ENCODE measurements around the gene ETV4. TPM values are rescaled to one million over a fixed set of nuclear protein-coding genes. Genes with fewer than 3 reads are reported as not detected.
"Not testable (repeated sequence)": the region's sequence is repeated elsewhere in the genome, so short reads cannot be mapped to it uniquely, and the experiment has no call there.

ETV4 gene
- total RNA-seq, 1 experiment from 2014 or later = 75.9 TPM

- peak; percentile 79 for DNase-seq (ENCODE audit: low read depth)
These were observed 28.3 kb downstream of the ETV4 start for GRCh38 chr17:43517615-43518386.

- no peak for DNase-seq (ENCODE audit: low read depth)
These were observed 29.0 kb downstream of the ETV4 start for GRCh38 chr17:43517161-43517560.

- DNase-seq (ENCODE audit: low read depth) = no peak
These were observed 30.5 kb downstream of the ETV4 start for GRCh38 chr17:43515656-43516055.

GRCh38 chr17:43511199-43511598 lies 34.9 kb downstream of the ETV4 start:
- DNase-seq (ENCODE audit: low read depth) = not testable (repeated sequence)

- DNase-seq (ENCODE audit: low read depth) = not testable (repeated sequence)
These were observed 36.7 kb downstream of the ETV4 start for GRCh38 chr17:43509440-43509839.

GRCh38 chr17:43490621-43491020 lies 55.5 kb downstream of the ETV4 start:
- DNase-seq (ENCODE audit: low read depth) = no peak

- peak; percentile 99 for DNase-seq (ENCODE audit: low read depth)
These were observed 62.2 kb downstream of the ETV4 start, which contains the start of gene DHX8 for GRCh38 chr17:43483674-43484551. DHX8 (plus strand) TSS chr17:43483975; CDS start chr17:43484038, 63 bp downstream.

- DNase-seq (ENCODE audit: low read depth) = no peak
These were observed 63.8 kb downstream of the ETV4 start for GRCh38 chr17:43482103-43483012.

- no peak for DNase-seq (ENCODE audit: low read depth)
These were observed 66.2 kb downstream of the ETV4 start for GRCh38 chr17:43479948-43480347.

Other genes with a start within 250 kb of the ETV4 start
- gene ARL4D, start 147.3 kb downstream of the ETV4 start, total RNA-seq (2014; rRNA removed; shearing (Covaris generic)) = 5.7 and 8.9 TPM in 2 replicates
- gene DHX8, start 62.4 kb downstream of the ETV4 start, total RNA-seq (2014; rRNA removed; shearing (Covaris generic)) = 49.2 and 58.9 TPM in 2 replicates
- not detected in 2 replicates for gene MEOX1, start 115.6 kb upstream of the ETV4 start, total RNA-seq (2014; rRNA removed; shearing (Covaris generic))
- gene SOST, start 212.5 kb upstream of the ETV4 start, total RNA-seq (2014; rRNA removed; shearing (Covaris generic)) = not detected in 2 replicates
- gene DUSP3, start 232.6 kb upstream of the ETV4 start, total RNA-seq (2014; rRNA removed; shearing (Covaris generic)) = 35.0 and 35.5 TPM in 2 replicates
- gene CFAP97D1, start 234.1 kb upstream of the ETV4 start, total RNA-seq (2014; rRNA removed; shearing (Covaris generic)) = 0.02 TPM in 1 of 2 replicates, not detected in the other

All from HT1080 (cell line).